HFFc6 (cell line): ENCODE measurements around the gene C2CD5. TPM values are rescaled to one million over a fixed set of nuclear protein-coding genes. Genes with fewer than 3 reads are reported as not detected.

ENCODE experiments used
- DNase-seq: peaks from one replicate; pipeline ENCODE4 v3.0.0-alpha.2; 2018
- H3K27ac Mint-ChIP-seq: 2 replicates; pipeline ENCODE4 v1.8.0; 2020; ENCODE audit warnings: mild to moderate bottlenecking, mixed read lengths
- H3K27me3 Mint-ChIP-seq: 2 replicates; pipeline ENCODE4 v1.8.0; 2021; ENCODE audit warnings: mild to moderate bottlenecking, moderate library complexity, mixed read lengths; ENCODE audit not compliant: insufficient read depth
- H3K36me3 Mint-ChIP-seq: 2 replicates; pipeline ENCODE4 v1.8.0; 2021; ENCODE audit warnings: low read depth, mixed read lengths
- H3K4me1 Mint-ChIP-seq: 2 replicates; pipeline ENCODE4 v1.8.0; 2020; ENCODE audit warnings: low read depth, mixed read lengths
- H3K4me3 Mint-ChIP-seq: 2 replicates; pipeline ENCODE4 v1.8.0; 2020; ENCODE audit warnings: mild to moderate bottlenecking, moderate library complexity, mixed read lengths
- H3K9me3 Mint-ChIP-seq: 2 replicates; pipeline ENCODE4 v1.8.0; 2020; ENCODE audit warnings: mild to moderate bottlenecking, mixed read lengths
- total RNA-seq, 6 experiments: library from RNA; stranded (reverse); fragmentation: NEBNext Ultra II Directional; extraction: Animal tissue kit (Norgen Biotek cat#: 25700); gene quantifications; 2 replicates in 1 of 6; 3 replicates in 5 of 6; pipeline ENCODE4 v1.2.3, GENCODE V29; 2021
- TF ChIP-seq, protein P1 (sequence below): fragments of 200-600 bp; sonication (generic); IDR thresholded peaks from 2 replicates; pipeline ENCODE4 v1.5.0; 2021; ENCODE audit warnings: antibody characterized with exemption, mild to moderate bottlenecking

Gene C2CD5
- total RNA-seq, 6 experiments from 2014 or later: 17.7 to 23.1 (median 20.7) TPM

DNA sequence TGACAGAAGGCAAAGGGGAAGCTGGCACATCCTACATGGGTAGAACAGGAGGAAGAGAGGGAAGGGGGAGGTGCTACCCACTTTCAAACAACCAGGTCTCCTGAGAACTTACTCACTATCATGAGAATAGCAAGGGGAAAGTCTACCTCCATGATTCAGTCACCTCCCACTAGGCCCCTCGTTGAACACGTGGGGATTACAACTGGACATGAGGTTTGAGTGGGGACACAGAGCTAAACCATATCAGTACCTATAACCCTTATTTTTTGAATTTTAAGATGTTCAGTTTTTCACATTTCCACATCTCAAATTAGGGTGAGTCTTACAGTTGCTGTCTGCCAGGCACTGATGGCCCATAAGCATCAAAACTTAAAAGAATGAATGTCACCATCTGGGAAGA, 129.6 kb downstream of the C2CD5 start:
- H3K27ac Mint-ChIP-seq: no peak overlapping the region
- no peaks in the 10 kb centered on the region for H3K36me3 Mint-ChIP-seq
- H3K27me3 Mint-ChIP-seq: no peaks in the 10 kb centered on the region; the same call in none of the 2 replicates
- H3K9me3 Mint-ChIP-seq: no peaks in the 10 kb centered on the region
- TF ChIP-seq, protein P1, sequence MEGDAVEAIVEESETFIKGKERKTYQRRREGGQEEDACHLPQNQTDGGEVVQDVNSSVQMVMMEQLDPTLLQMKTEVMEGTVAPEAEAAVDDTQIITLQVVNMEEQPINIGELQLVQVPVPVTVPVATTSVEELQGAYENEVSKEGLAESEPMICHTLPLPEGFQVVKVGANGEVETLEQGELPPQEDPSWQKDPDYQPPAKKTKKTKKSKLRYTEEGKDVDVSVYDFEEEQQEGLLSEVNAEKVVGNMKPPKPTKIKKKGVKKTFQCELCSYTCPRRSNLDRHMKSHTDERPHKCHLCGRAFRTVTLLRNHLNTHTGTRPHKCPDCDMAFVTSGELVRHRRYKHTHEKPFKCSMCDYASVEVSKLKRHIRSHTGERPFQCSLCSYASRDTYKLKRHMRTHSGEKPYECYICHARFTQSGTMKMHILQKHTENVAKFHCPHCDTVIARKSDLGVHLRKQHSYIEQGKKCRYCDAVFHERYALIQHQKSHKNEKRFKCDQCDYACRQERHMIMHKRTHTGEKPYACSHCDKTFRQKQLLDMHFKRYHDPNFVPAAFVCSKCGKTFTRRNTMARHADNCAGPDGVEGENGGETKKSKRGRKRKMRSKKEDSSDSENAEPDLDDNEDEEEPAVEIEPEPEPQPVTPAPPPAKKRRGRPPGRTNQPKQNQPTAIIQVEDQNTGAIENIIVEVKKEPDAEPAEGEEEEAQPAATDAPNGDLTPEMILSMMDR: no peak
- peaks cover 10% of the 10 kb centered on the region for H3K4me1 Mint-ChIP-seq
- no peak for DNase-seq
- H3K4me3 Mint-ChIP-seq: no peak overlapping the region

DNA sequence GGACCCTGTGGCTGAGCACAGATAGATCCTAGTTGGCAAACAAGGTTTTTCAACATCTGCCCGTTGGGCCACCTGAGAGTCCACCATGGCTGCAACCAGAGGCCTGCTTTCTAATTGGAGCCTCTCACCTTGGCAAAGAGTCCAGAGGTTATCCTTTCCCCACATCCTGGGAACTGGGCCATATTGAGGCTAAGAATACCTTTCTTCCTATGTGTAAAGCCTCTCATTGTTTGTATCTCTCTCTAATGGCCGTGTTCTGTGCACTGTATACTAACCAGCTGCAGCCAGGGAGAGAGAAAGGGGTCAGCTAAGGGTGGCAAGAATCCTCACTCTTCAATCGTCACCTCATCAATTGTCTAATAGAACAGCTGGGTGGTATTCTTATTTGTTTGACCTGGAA, 130.8 kb downstream of the C2CD5 start:
- no peak for DNase-seq
- TF ChIP-seq, protein P1: no peak
- Mint-ChIP-seq H3K27me3 (no peaks in the 10 kb centered on the region; the same call in none of the 2 replicates), H3K4me1 (peaks cover 10% of the 10 kb centered on the region), H3K9me3 (no peaks in the 10 kb centered on the region), H3K27ac (no peak overlapping the region), H3K36me3 (no peaks in the 10 kb centered on the region), H3K4me3 (no peak overlapping the region)

DNA sequence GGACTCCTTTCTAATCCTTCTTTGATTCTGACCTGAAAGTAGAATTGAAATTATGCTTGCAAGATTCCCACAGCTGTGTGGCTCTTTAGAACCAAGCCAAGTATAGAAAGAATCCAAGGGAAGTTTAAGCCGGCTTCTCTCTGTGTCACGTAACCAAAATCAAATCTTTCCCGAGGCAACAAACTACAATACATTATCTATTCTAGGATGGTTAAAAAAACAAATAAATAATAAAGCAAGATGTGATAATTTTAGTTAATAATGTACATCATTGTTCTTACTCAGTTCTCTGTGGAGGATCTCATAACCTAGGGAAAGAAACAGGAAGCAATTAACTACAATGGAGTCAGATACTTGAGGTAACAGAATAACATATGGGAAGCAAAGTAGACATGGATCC, 131.8 kb downstream of the C2CD5 start:
- H3K27ac Mint-ChIP-seq: no peak overlapping the region
- TF ChIP-seq, protein P1: no peak
- peaks cover under 1% of the 10 kb centered on the region for H3K27me3 Mint-ChIP-seq
- H3K4me3 Mint-ChIP-seq: no peak overlapping the region
- no peak for DNase-seq
- no peaks in the 10 kb centered on the region for H3K9me3 Mint-ChIP-seq
- no peaks in the 10 kb centered on the region for H3K36me3 Mint-ChIP-seq
- peaks cover 10% of the 10 kb centered on the region for H3K4me1 Mint-ChIP-seq

DNA sequence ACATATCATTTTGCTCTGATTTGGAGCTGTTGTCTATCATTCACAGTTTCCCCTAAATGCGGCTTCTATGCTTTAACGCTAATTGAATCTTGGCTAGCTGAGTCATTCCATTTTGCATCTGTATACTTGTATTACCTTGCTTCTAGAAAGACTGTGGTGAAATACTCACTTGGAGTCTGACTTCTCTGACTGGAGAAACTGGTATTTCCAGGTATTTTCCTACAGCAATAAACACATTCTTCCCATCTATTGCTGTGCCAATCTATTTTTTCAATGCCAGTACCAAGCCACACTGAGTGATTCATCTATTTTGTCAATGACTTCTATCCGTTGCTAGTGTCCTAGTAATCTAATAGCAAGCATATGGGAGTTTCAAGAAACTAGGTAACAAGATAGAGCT, 133.9 kb downstream of the C2CD5 start:
- H3K36me3 Mint-ChIP-seq: no peaks in the 10 kb centered on the region
- no peak overlapping the region for H3K4me3 Mint-ChIP-seq
- DNase-seq: no peak
- no peaks in the 10 kb centered on the region for H3K9me3 Mint-ChIP-seq
- no peak overlapping the region for H3K27ac Mint-ChIP-seq
- peaks cover 3% of the 10 kb centered on the region for H3K4me1 Mint-ChIP-seq
- peaks cover 3% of the 10 kb centered on the region for H3K27me3 Mint-ChIP-seq
- TF ChIP-seq, protein P1: no peak

GRCh38 chr12:22409377-22410164, 134.8 kb downstream of the C2CD5 start:
- no peaks in the 10 kb centered on the region for H3K36me3 Mint-ChIP-seq
- no peak for DNase-seq
- no peak overlapping the region for H3K27ac Mint-ChIP-seq
- TF ChIP-seq, protein P1: no peak
- no peaks in the 10 kb centered on the region for H3K4me1 Mint-ChIP-seq
- no peak overlapping the region for H3K4me3 Mint-ChIP-seq
- no peaks in the 10 kb centered on the region for H3K9me3 Mint-ChIP-seq
- peaks cover 3% of the 10 kb centered on the region for H3K27me3 Mint-ChIP-seq
